Upper lobe of left lung (tissue), 6 donors: ENCODE results near the gene TNC. TPM values are rescaled to one million over a fixed set of nuclear protein-coding genes. Genes with fewer than 3 reads are reported as not detected.

Experiments used
- ATAC-seq, 2 donors: fragments of 200-7000 bp; cut with Tn5 transposase; one replicate each; pipeline ENCODE4 v1.9.1; 2022; ENCODE audit warnings: mild to moderate bottlenecking in 2 of 2, moderate library complexity in 2 of 2; ENCODE audit not compliant: low FRiP score in 2 of 2
- DNase-seq, 2 donors: peaks; one replicate each; pipeline ENCODE4 v3.0.0-alpha.2; 2019 to 2020
- H3K27ac ChIP-seq, 4 donors: fragments of 200-600 bp; sonication (generic); one replicate each; pipeline ENCODE4 v1.5.1; 2016 to 2019
- H3K27me3 ChIP-seq, 4 donors: fragments of 200-600 bp; sonication (generic); one replicate each; pipeline ENCODE4 v1.5.1; 2017 to 2019
- H3K36me3 ChIP-seq, 4 donors: fragments of 200-600 bp; sonication (generic); one replicate each; pipeline ENCODE4 v1.5.1; 2016 to 2019
- H3K4me1 ChIP-seq, 4 donors: fragments of 200-600 bp; sonication (generic); one replicate each; pipeline ENCODE4 v1.5.1; 2018 to 2019
- H3K4me3 ChIP-seq, 4 donors: fragments of 200-600 bp; sonication (generic); one replicate each; pipeline ENCODE4 v1.5.1; 2017 to 2019; ENCODE audit warnings: mild to moderate bottlenecking in 2 of 4, moderate library complexity in 1 of 4
- H3K9me3 ChIP-seq, 4 donors: fragments of 200-600 bp; sonication (generic); one replicate each; pipeline ENCODE4 v1.5.1; 2018 to 2019
- EP300 ChIP-seq, 4 donors: sonication (generic); formaldehyde crosslinking; IDR thresholded peaks; one replicate each; pipeline ENCODE4 v1.5.1; 2017; ENCODE audit warnings: antibody characterized with exemption in 4 of 4, control low read depth in 2 of 4
- POLR2A ChIP-seq, 4 donors: fragments of 450-650 bp; IDR thresholded peaks; one replicate each; pipeline ENCODE4 v1.5.1; 2016 to 2017; ENCODE audit warnings: antibody characterized with exemption in 4 of 4, mild to moderate bottlenecking in 2 of 4
- POLR2AphosphoS5 ChIP-seq, 2 donors: sonication (generic); formaldehyde crosslinking; IDR thresholded peaks; one replicate each; pipeline ENCODE4 v1.5.1; 2017; ENCODE audit warnings: antibody characterized with exemption in 2 of 2
- WGBS, 2 donors: methylation state at CpG; one replicate each; pipeline ENCODE4 v1.1.5; 2017 to 2018; 5-methylcytosine and 5-hydroxymethylcytosine counted together
- total RNA-seq, 6 donors: library from RNA; depleted of rRNA in 4 of 6; stranded (reverse); fragments of >200 nt in 4 of 6; gene quantifications; one replicate each; pipeline versions ENCODE4 v1.1.0 to v1.2.1, GENCODE V29; 2016 to 2021
- TF ChIP-seq, protein P1 (sequence below), 6 experiments: fragments of 450-650 bp in 4 of 6; fragments of 200-600 bp in 2 of 6; sonication (generic) in 2 of 6; IDR thresholded peaks; one replicate each; pipeline ENCODE4 v1.5.1; 2016 to 2019; ENCODE audit warnings: antibody characterized with exemption in 6 of 6
- donor health status: DM: no; HTN: no; CAD: no; lungs with moderate emphysema.
- donor health status: DM: no; HTN: yes; CAD: no; lungs with severe emphysema.

TNC gene
- total RNA-seq, 6 donors from 2014 or later, result 7.3 to 53.5 (median 23.8) TPM

GRCh38 chr9:115071176-115071575 is 46.8 kb downstream of the TNC start:
- TF ChIP-seq POLR2AphosphoS5 (IDR thresholded peaks at IDR 0.05) (no peak), POLR2A (IDR thresholded peaks at IDR 0.05) (no peak), EP300 (IDR thresholded peaks at IDR 0.05) (no peak)
- TF ChIP-seq, protein P1, sequence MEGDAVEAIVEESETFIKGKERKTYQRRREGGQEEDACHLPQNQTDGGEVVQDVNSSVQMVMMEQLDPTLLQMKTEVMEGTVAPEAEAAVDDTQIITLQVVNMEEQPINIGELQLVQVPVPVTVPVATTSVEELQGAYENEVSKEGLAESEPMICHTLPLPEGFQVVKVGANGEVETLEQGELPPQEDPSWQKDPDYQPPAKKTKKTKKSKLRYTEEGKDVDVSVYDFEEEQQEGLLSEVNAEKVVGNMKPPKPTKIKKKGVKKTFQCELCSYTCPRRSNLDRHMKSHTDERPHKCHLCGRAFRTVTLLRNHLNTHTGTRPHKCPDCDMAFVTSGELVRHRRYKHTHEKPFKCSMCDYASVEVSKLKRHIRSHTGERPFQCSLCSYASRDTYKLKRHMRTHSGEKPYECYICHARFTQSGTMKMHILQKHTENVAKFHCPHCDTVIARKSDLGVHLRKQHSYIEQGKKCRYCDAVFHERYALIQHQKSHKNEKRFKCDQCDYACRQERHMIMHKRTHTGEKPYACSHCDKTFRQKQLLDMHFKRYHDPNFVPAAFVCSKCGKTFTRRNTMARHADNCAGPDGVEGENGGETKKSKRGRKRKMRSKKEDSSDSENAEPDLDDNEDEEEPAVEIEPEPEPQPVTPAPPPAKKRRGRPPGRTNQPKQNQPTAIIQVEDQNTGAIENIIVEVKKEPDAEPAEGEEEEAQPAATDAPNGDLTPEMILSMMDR (IDR thresholded peaks at IDR 0.05), result no peak
- Histone ChIP-seq H3K9me3 (no peaks in the 10 kb centered on the region), H3K4me3 (no peak overlapping the region), H3K36me3 (no peaks in the 10 kb centered on the region), H3K27ac (no peak overlapping the region), H3K4me1 (no peaks in the 10 kb centered on the region), H3K27me3 (no peaks in the 10 kb centered on the region)
- ATAC-seq, result no peak
- WGBS, 2 donors, result 77 to 90% methylated on average over 4 of the region's 4 CpGs
- no peak for DNase-seq

DNA sequence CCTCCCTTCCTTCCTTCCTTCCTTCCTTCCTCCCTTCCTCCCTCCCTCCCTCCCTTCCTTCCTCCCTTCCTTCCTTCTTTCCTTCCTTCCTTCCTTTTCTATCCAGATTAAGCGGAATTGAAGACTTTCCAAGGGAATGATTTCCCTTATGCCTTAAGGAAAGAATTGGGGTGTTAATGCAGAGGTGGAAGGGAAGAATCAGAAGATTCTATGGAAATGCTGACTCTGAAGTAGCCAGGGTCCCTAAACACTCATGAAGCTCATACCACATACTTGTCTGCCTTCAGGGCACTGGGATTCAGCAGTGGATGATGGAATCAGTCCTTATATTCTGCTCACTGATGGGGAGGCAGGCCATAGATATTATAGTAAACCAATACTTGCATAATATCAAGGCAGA is 48.2 kb downstream of the TNC start:
- Histone ChIP-seq H3K27ac (no peak overlapping the region), H3K27me3 (no peaks in the 10 kb centered on the region), H3K4me1 (no peaks in the 10 kb centered on the region), H3K9me3 (no peaks in the 10 kb centered on the region), H3K36me3 (no peaks in the 10 kb centered on the region), H3K4me3 (no peak overlapping the region)
- 84 to 89% methylated on average over 1 of the region's 1 CpG for WGBS, 2 donors
- TF ChIP-seq POLR2AphosphoS5 (IDR thresholded peaks at IDR 0.05) (no peak), POLR2A (IDR thresholded peaks at IDR 0.05) (no peak), EP300 (IDR thresholded peaks at IDR 0.05) (no peak)
- TF ChIP-seq, protein P1 (IDR thresholded peaks at IDR 0.05), result no peak
- DNase-seq, result no peak
- no peak for ATAC-seq

DNA sequence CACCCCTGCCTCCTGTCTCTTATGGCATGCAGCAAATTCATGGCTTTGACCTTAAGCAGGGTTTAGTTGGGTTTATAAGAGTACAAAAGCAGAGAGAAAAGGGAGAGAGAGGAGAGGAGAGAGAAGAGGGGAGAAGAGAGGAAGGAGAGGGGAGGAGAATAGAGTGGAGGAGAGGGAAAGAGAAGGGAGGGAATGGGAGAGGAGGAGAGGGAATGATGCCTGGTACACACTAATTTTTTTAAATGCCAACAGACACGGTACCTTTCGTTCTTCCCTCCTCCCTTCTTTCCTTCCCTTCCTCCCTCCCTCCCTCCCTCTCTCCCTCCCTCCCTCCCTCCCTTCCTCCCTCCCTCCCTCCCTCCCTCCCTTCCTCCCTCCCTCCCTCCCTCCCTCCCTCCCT is 48.7 kb downstream of the TNC start:
- ATAC-seq (no peak), DNase-seq (no peak)
- no peak overlapping the region for H3K27ac ChIP-seq
- no peaks in the 10 kb centered on the region for H3K4me1 ChIP-seq
- no peaks in the 10 kb centered on the region for H3K36me3 ChIP-seq
- no peaks in the 10 kb centered on the region for H3K27me3 ChIP-seq
- no peak for TF ChIP-seq POLR2A (IDR thresholded peaks at IDR 0.05)
- TF ChIP-seq POLR2AphosphoS5 (IDR thresholded peaks at IDR 0.05), result no peak
- TF ChIP-seq EP300 (IDR thresholded peaks at IDR 0.05), result no peak
- TF ChIP-seq, protein P1 (IDR thresholded peaks at IDR 0.05), result no peak
- no peak overlapping the region for H3K4me3 ChIP-seq
- no peaks in the 10 kb centered on the region for H3K9me3 ChIP-seq
- WGBS, 2 donors, result 77% methylated on average over 2 of the region's 2 CpGs; no CpG with 5 or more reads in 1 of the 2 donors

DNA sequence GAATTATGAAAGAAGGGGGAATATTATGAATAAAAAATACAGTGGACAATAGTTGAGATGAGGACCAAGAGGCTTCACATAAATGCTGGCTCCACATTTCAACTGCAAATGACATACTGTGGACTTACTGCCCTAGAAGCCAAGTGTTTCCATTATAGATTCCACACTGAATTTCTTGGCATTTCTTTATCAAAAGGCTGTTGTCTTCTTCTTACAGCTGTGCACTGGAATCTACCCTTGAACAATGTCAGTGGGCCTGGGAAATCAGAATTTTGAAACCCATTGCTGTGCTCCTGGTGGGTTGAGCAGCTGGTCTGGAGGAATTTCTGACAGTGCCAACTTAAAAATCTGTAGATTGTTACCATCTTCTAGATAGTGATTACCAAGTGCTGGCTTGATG is 49.9 kb downstream of the TNC start:
- DNase-seq, result no peak
- no peak overlapping the region for H3K4me3 ChIP-seq
- H3K4me1 ChIP-seq, result no peaks in the 10 kb centered on the region
- no peaks in the 10 kb centered on the region for H3K27me3 ChIP-seq
- no peak overlapping the region for H3K27ac ChIP-seq
- no peaks in the 10 kb centered on the region for H3K36me3 ChIP-seq
- TF ChIP-seq POLR2A (IDR thresholded peaks at IDR 0.05) (no peak), POLR2AphosphoS5 (IDR thresholded peaks at IDR 0.05) (no peak), EP300 (IDR thresholded peaks at IDR 0.05) (no peak)
- TF ChIP-seq, protein P1 (IDR thresholded peaks at IDR 0.05), result no peak
- H3K9me3 ChIP-seq, result no peaks in the 10 kb centered on the region
- ATAC-seq, result no peak

DNA sequence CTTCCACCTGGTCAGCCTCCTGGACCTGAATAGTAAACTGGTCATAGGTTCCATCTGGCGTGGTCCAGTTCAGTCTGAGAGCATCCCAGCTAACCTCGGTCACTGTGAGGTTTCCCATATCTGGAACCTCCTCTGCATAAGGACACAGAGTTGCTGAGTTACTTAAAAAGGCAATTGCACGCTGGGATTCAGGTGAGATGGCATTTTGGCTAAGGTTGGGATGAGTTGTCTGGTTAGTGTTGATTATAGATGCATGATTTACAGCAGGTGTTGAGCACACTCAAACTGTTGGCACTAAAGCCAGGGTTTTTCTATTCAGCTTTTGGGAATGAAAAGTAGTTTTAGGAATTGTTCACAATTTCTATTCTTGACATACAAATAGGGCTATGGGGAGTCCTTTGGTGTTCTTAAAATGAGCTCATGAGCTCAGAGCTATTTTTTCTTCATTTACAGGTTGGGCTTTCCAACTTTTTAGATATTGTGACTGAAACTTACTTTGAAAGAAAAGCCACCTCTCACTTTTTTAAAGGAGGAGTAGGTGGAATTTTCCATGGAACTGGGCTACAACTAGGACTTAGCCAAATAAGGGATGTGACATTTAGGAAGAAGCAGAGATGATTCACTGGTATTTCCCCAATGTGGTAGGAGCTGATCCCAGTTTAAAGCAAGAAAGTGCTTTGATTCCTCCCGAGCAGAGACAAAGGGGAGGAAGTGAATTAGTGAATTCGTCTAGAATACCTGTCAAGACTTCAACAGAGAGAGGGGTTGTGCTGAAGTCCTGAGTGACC is 54.7 kb downstream of the TNC start:
- TF ChIP-seq POLR2AphosphoS5 (IDR thresholded peaks at IDR 0.05), result no peak
- TF ChIP-seq EP300 (IDR thresholded peaks at IDR 0.05), result no peak
- TF ChIP-seq POLR2A (IDR thresholded peaks at IDR 0.05), result no peak
- TF ChIP-seq, protein P1 (IDR thresholded peaks at IDR 0.05), result no peak
- 75 to 80% methylated on average over 5 of the region's 5 CpGs for WGBS, 2 donors
- Histone ChIP-seq H3K4me1 (no peaks in the 10 kb centered on the region), H3K27ac (no peak overlapping the region), H3K4me3 (no peak overlapping the region), H3K27me3 (no peaks in the 10 kb centered on the region), H3K9me3 (no peaks in the 10 kb centered on the region), H3K36me3 (no peaks in the 10 kb centered on the region)
- DNase-seq (no peak), ATAC-seq (peak in 1 of 2 donors; percentile 36)
